Neuron (in vitro differentiated cells): Measurements from ENCODE around the gene TSPEAR.
A peak's percentile ranks its signal among the peaks of the same experiment; 100 is the strongest.
"Not testable (repeated sequence)": the region's sequence is repeated elsewhere in the genome, so short reads cannot be mapped to it uniquely, and the experiment has no call there.

ENCODE experiments used
- H2AFZ ChIP-seq: one replicate; pipeline ENCODE4 v1.6.1; 2013; ENCODE audit warnings: low read depth, mild to moderate bottlenecking, inconsistent platforms, low read length, moderate library complexity
- H3K27me3 ChIP-seq: one replicate; pipeline ENCODE4 v1.6.1; 2013; ENCODE audit warnings: low read length; ENCODE audit not compliant: insufficient read depth
- H3K36me3 ChIP-seq: one replicate; pipeline ENCODE4 v1.6.1; 2013; ENCODE audit warnings: low read length; ENCODE audit not compliant: insufficient read depth
- H3K4me1 ChIP-seq: one replicate; pipeline ENCODE4 v1.6.1; 2013; ENCODE audit warnings: low read length; ENCODE audit not compliant: insufficient read depth
- H3K4me3 ChIP-seq: 2 replicates; pipeline ENCODE4 v1.5.1; 2013; ENCODE audit warnings: mild to moderate bottlenecking, low read length, moderate library complexity
- H3K9me3 ChIP-seq: one replicate; pipeline ENCODE4 v1.6.1; 2013; ENCODE audit warnings: low read length

The TSPEAR gene

GRCh38 chr21:44596068-44596725, 115.2 kb downstream of the TSPEAR start:
- Histone ChIP-seq H3K27me3 (no peaks in the 10 kb centered on the region), H2AFZ (no peak overlapping the region), H3K36me3 (no peaks in the 10 kb centered on the region), H3K9me3 (peaks cover 2% of the 10 kb centered on the region), H3K4me3 (no peak overlapping the region), H3K4me1 (no peaks in the 10 kb centered on the region)

GRCh38 chr21:44595524-44595923, 115.8 kb downstream of the TSPEAR start:
- no peaks in the 10 kb centered on the region for H3K4me1 ChIP-seq
- H2AFZ ChIP-seq = no peak overlapping the region
- H3K4me3 ChIP-seq = no peak overlapping the region
- H3K36me3 ChIP-seq = no peaks in the 10 kb centered on the region
- H3K9me3 ChIP-seq = peaks cover 2% of the 10 kb centered on the region
- H3K27me3 ChIP-seq = no peaks in the 10 kb centered on the region

GRCh38 chr21:44594406-44594916, 116.9 kb downstream of the TSPEAR start:
- peaks cover 2% of the 10 kb centered on the region for H3K9me3 ChIP-seq
- H2AFZ ChIP-seq = no peak overlapping the region
- H3K36me3 ChIP-seq = no peaks in the 10 kb centered on the region
- no peak overlapping the region for H3K4me3 ChIP-seq
- no peaks in the 10 kb centered on the region for H3K4me1 ChIP-seq
- H3K27me3 ChIP-seq = no peaks in the 10 kb centered on the region

GRCh38 chr21:44593598-44594405, 117.6 kb downstream of the TSPEAR start:
- H3K4me1 ChIP-seq = no peaks in the 10 kb centered on the region
- H3K36me3 ChIP-seq = no peaks in the 10 kb centered on the region
- H3K27me3 ChIP-seq = no peaks in the 10 kb centered on the region

GRCh38 chr21:44592446-44593311, 118.7 kb downstream of the TSPEAR start, which contains the start of gene KRTAP10-6:
Gene KRTAP10-6 (minus strand): TSS chr21:44592505. CDS start chr21:44592484, 21 bp downstream.
- Histone ChIP-seq H3K27me3 (no peaks in the 10 kb centered on the region), H2AFZ (no peak within 1 kb of the TSS), H3K4me1 (no peaks in the 10 kb centered on the region), H3K9me3 (no peaks in the 10 kb centered on the region), H3K36me3 (no peaks in the 10 kb centered on the region), H3K4me3 (no peak within 1 kb of the TSS)

More at GRCh38 chr21:44593598-44594405, 117.6 kb downstream of the TSPEAR start:
- H3K4me3 ChIP-seq = no peak overlapping the region
- peaks cover 2% of the 10 kb centered on the region for H3K9me3 ChIP-seq
- no peak overlapping the region for H2AFZ ChIP-seq

- H3K4me1 ChIP-seq, H3K36me3 ChIP-seq, H2AFZ ChIP-seq, H3K4me3 ChIP-seq, H3K27me3 ChIP-seq, H3K9me3 ChIP-seq: not testable (repeated sequence)
These were observed 119.6 kb downstream of the TSPEAR start for GRCh38 chr21:44591801-44592130.

- H3K4me3 ChIP-seq, H3K4me1 ChIP-seq, H3K36me3 ChIP-seq, H2AFZ ChIP-seq, H3K27me3 ChIP-seq, H3K9me3 ChIP-seq: not testable (repeated sequence)
These were observed 120.2 kb downstream of the TSPEAR start for GRCh38 chr21:44590897-44591800.

GRCh38 chr21:44590311-44590721, 121.1 kb downstream of the TSPEAR start:
- Histone ChIP-seq H3K36me3 (no peaks in the 10 kb centered on the region), H3K9me3 (no peaks in the 10 kb centered on the region), H2AFZ (no peak overlapping the region), H3K4me1 (no peaks in the 10 kb centered on the region), H3K4me3 (no peak overlapping the region), H3K27me3 (no peaks in the 10 kb centered on the region)

GRCh38 chr21:44589586-44590305, 121.6 kb downstream of the TSPEAR start:
- Histone ChIP-seq H3K4me1 (no peaks in the 10 kb centered on the region), H3K36me3 (no peaks in the 10 kb centered on the region), H3K27me3 (no peaks in the 10 kb centered on the region), H2AFZ (no peak overlapping the region), H3K4me3 (no peak overlapping the region), H3K9me3 (no peaks in the 10 kb centered on the region)

GRCh38 chr21:44589094-44589493, 122.3 kb downstream of the TSPEAR start:
- Histone ChIP-seq H3K4me3 (no peak overlapping the region), H3K36me3 (no peaks in the 10 kb centered on the region), H2AFZ (no peak overlapping the region), H3K4me1 (no peaks in the 10 kb centered on the region), H3K9me3 (no peaks in the 10 kb centered on the region), H3K27me3 (no peaks in the 10 kb centered on the region)

- Histone ChIP-seq H3K27me3 (no peaks in the 10 kb centered on the region), H3K9me3 (no peaks in the 10 kb centered on the region), H3K4me3 (no peak overlapping the region), H3K4me1 (peaks cover 5% of the 10 kb centered on the region), H2AFZ (no peak overlapping the region), H3K36me3 (no peaks in the 10 kb centered on the region)
These were observed 125.5 kb downstream of the TSPEAR start for GRCh38 chr21:44585892-44586291.

- no peaks in the 10 kb centered on the region for H3K27me3 ChIP-seq
- H3K4me3 ChIP-seq = no peak overlapping the region
- peaks cover 5% of the 10 kb centered on the region for H3K4me1 ChIP-seq
- peak overlapping the region; percentile 48 for H2AFZ ChIP-seq
- H3K9me3 ChIP-seq = no peaks in the 10 kb centered on the region
- H3K36me3 ChIP-seq = no peaks in the 10 kb centered on the region
These were observed 127.6 kb downstream of the TSPEAR start for GRCh38 chr21:44583800-44584147.
